ENCODE data around the gene HMGN2. TPM values are rescaled to one million over a fixed set of nuclear protein-coding genes. Genes with fewer than 3 reads are reported as not detected.
"Not testable (repeated sequence)": the region's sequence is repeated elsewhere in the genome, so short reads cannot be mapped to it uniquely, and the experiment has no call there.

The HMGN2 gene
- polyA plus RNA-seq, 4 donors, result 231 to 855 (median 506) TPM

- H3K4me3 ChIP-seq (ENCODE audit: low read depth in 1 of 3, low read length in 3 of 3); H3K9me3 ChIP-seq (ENCODE audit: control insufficient read depth in 2 of 2, insufficient read depth in 1 of 2, low read depth in 1 of 2, low read length in 1 of 2); H3K4me1 ChIP-seq (ENCODE audit: control insufficient read depth in 3 of 3, insufficient read depth in 2 of 3, low read depth in 1 of 3, low read length in 2 of 3); DNase-seq; H3K36me3 ChIP-seq (ENCODE audit: control insufficient read depth in 3 of 3, insufficient read depth in 2 of 3, low read depth in 1 of 3, low read length in 3 of 3); H3K27ac ChIP-seq (ENCODE audit: low read depth in 1 of 3, low read length in 2 of 3); FAIRE-seq; H3K27me3 ChIP-seq (ENCODE audit: control insufficient read depth in 3 of 3, insufficient read depth in 3 of 3, low read length in 3 of 3): not testable (repeated sequence)
- 68 to 73% (median 73%) methylated on average over 2 of the region's 2 CpGs for WGBS, 3 donors
Observed at GRCh38 chr1:26510711-26511110, 38.5 kb downstream of the HMGN2 start.

- not testable (repeated sequence) for H3K4me1 ChIP-seq (ENCODE audit: control insufficient read depth in 3 of 3, insufficient read depth in 2 of 3, low read depth in 1 of 3, low read length in 2 of 3); H3K27ac ChIP-seq (ENCODE audit: low read depth in 1 of 3, low read length in 2 of 3); FAIRE-seq; H3K4me3 ChIP-seq (ENCODE audit: low read depth in 1 of 3, low read length in 3 of 3); DNase-seq; H3K9me3 ChIP-seq (ENCODE audit: control insufficient read depth in 2 of 2, insufficient read depth in 1 of 2, low read depth in 1 of 2, low read length in 1 of 2); H3K27me3 ChIP-seq (ENCODE audit: control insufficient read depth in 3 of 3, insufficient read depth in 3 of 3, low read length in 3 of 3); H3K36me3 ChIP-seq (ENCODE audit: control insufficient read depth in 3 of 3, insufficient read depth in 2 of 3, low read depth in 1 of 3, low read length in 3 of 3)
- WGBS, 3 donors, result 79 to 87% (median 86%) methylated on average over 4 of the region's 4 CpGs
Observed at GRCh38 chr1:26515836-26516235, 43.6 kb downstream of the HMGN2 start.

DNA sequence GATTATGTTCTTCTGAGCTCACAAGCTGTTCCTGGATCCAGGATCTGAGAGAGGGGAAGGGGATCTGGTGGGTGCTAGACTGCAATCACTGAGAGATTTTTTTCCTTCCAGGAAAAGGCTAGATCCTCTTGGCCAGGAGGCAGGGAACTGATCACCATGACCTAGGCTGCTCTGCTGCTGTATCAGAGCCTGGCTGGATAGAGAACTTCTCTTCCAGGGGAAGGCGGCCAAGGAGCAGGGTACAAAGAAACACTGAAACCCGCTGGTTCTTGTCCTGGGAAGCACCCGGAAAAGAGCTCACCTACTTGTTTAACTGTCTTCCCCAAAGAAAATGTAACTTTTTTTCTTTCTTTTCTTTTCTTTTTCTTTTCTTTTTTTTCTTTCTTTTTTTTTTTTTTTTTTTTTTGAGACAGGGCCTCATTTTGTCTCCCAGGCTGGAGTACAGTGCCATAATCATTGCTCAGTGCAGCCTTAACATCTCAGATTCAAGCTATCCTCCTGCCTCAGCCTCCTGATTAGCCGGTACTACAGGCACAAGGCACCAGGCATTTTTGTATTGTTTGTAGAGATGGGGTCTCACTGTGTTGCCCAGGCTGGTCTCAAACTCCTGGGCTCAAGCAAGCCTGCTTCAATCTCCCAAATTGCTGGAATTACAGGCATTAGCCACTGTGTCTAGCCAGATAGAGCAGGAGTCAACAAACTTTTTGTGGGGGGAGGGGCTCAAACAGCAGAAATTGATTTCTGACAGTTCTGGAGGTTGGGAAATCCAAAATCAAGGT is 44.9 kb downstream of the HMGN2 start:
- 75 to 93% (median 84%) methylated on average over 4 of the region's 4 CpGs for WGBS, 3 donors
- no peak overlapping the region for H3K27ac ChIP-seq (ENCODE audit: low read depth in 1 of 3, low read length in 2 of 3)
- H3K27me3 ChIP-seq (ENCODE audit: control insufficient read depth in 3 of 3, insufficient read depth in 3 of 3, low read length in 3 of 3), result no peaks in the 10 kb centered on the region
- DNase-seq, result no peak
- no peaks in the 10 kb centered on the region for H3K36me3 ChIP-seq (ENCODE audit: control insufficient read depth in 3 of 3, insufficient read depth in 2 of 3, low read depth in 1 of 3, low read length in 3 of 3)
- no peak overlapping the region for H3K4me3 ChIP-seq (ENCODE audit: low read depth in 1 of 3, low read length in 3 of 3)
- no peaks in the 10 kb centered on the region for H3K4me1 ChIP-seq (ENCODE audit: control insufficient read depth in 3 of 3, insufficient read depth in 2 of 3, low read depth in 1 of 3, low read length in 2 of 3)
- no peak for FAIRE-seq
- no peaks in the 10 kb centered on the region for H3K9me3 ChIP-seq (ENCODE audit: control insufficient read depth in 2 of 2, insufficient read depth in 1 of 2, low read depth in 1 of 2, low read length in 1 of 2)

DNA sequence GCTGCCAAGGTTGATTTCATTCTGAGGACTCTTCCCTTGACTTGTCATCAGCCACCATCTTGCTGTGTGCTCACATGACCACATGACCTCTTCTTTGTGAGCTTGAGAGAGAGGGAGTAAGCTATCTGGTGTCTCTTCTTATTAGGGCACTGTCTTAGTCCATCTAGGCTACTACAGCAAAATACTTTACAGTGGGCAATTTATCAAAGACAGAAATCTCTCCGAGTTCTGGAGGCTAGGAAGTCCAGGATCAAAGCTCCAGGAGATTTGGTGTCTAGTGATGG is 45.5 kb downstream of the HMGN2 start:
- no peak for DNase-seq
- no peak for FAIRE-seq
- no peaks in the 10 kb centered on the region for H3K4me1 ChIP-seq (ENCODE audit: control insufficient read depth in 3 of 3, insufficient read depth in 2 of 3, low read depth in 1 of 3, low read length in 2 of 3)
- H3K27me3 ChIP-seq (ENCODE audit: control insufficient read depth in 3 of 3, insufficient read depth in 3 of 3, low read length in 3 of 3), result no peaks in the 10 kb centered on the region
- 74 to 88% (median 82%) methylated on average over 1 of the region's 1 CpG for WGBS, 3 donors
- no peak overlapping the region for H3K27ac ChIP-seq (ENCODE audit: low read depth in 1 of 3, low read length in 2 of 3)
- H3K36me3 ChIP-seq (ENCODE audit: control insufficient read depth in 3 of 3, insufficient read depth in 2 of 3, low read depth in 1 of 3, low read length in 3 of 3), result no peaks in the 10 kb centered on the region
- H3K4me3 ChIP-seq (ENCODE audit: low read depth in 1 of 3, low read length in 3 of 3), result no peak overlapping the region
- no peaks in the 10 kb centered on the region for H3K9me3 ChIP-seq (ENCODE audit: control insufficient read depth in 2 of 2, insufficient read depth in 1 of 2, low read depth in 1 of 2, low read length in 1 of 2)

- FAIRE-seq, result no peak
- 83 to 95% (median 91%) methylated on average over 6 of the region's 6 CpGs for WGBS, 3 donors
- H3K4me3 ChIP-seq (ENCODE audit: low read depth in 1 of 3, low read length in 3 of 3), result no peak overlapping the region
- H3K27me3 ChIP-seq (ENCODE audit: control insufficient read depth in 3 of 3, insufficient read depth in 3 of 3, low read length in 3 of 3), result no peaks in the 10 kb centered on the region
- no peaks in the 10 kb centered on the region for H3K9me3 ChIP-seq (ENCODE audit: control insufficient read depth in 2 of 2, insufficient read depth in 1 of 2, low read depth in 1 of 2, low read length in 1 of 2)
- no peaks in the 10 kb centered on the region for H3K36me3 ChIP-seq (ENCODE audit: control insufficient read depth in 3 of 3, insufficient read depth in 2 of 3, low read depth in 1 of 3, low read length in 3 of 3)
- H3K27ac ChIP-seq (ENCODE audit: low read depth in 1 of 3, low read length in 2 of 3), result no peak overlapping the region
- no peaks in the 10 kb centered on the region for H3K4me1 ChIP-seq (ENCODE audit: control insufficient read depth in 3 of 3, insufficient read depth in 2 of 3, low read depth in 1 of 3, low read length in 2 of 3)
- DNase-seq, result no peak
Observed at GRCh38 chr1:26518355-26518754, 46.1 kb downstream of the HMGN2 start.

DNA sequence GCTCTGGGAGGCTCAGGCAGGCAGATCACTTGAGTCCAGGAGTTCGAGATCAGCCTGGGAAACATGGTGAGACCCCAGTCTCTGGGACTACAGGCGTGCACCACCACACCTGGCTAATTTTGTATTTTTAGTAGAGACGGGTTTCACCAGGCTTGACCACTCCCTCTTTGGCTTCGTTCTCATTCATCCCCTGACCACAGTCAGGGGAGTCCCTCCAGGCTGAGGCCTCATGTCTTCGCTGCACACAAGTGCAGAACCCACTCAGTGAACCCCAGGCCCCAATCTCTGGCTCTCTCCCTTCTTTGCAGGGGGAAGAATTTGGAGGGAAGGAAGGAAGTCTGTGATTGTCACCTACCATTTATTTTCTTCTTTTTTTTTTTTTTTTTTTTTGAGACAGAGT is 48.1 kb downstream of the HMGN2 start:
- H3K36me3 ChIP-seq (ENCODE audit: control insufficient read depth in 3 of 3, insufficient read depth in 2 of 3, low read depth in 1 of 3, low read length in 3 of 3), result no peaks in the 10 kb centered on the region
- DNase-seq, result no peak
- 80 to 90% (median 85%) methylated on average over 5 of the region's 5 CpGs for WGBS, 3 donors
- H3K27me3 ChIP-seq (ENCODE audit: control insufficient read depth in 3 of 3, insufficient read depth in 3 of 3, low read length in 3 of 3), result peaks cover 0 to 4% (median 0%) of the 10 kb centered on the region in 3 donors
- FAIRE-seq, result no peak
- H3K9me3 ChIP-seq (ENCODE audit: control insufficient read depth in 2 of 2, insufficient read depth in 1 of 2, low read depth in 1 of 2, low read length in 1 of 2), result no peaks in the 10 kb centered on the region
- H3K4me1 ChIP-seq (ENCODE audit: control insufficient read depth in 3 of 3, insufficient read depth in 2 of 3, low read depth in 1 of 3, low read length in 2 of 3), result no peaks in the 10 kb centered on the region
- no peak overlapping the region for H3K27ac ChIP-seq (ENCODE audit: low read depth in 1 of 3, low read length in 2 of 3)
- no peak overlapping the region for H3K4me3 ChIP-seq (ENCODE audit: low read depth in 1 of 3, low read length in 3 of 3)

DNA sequence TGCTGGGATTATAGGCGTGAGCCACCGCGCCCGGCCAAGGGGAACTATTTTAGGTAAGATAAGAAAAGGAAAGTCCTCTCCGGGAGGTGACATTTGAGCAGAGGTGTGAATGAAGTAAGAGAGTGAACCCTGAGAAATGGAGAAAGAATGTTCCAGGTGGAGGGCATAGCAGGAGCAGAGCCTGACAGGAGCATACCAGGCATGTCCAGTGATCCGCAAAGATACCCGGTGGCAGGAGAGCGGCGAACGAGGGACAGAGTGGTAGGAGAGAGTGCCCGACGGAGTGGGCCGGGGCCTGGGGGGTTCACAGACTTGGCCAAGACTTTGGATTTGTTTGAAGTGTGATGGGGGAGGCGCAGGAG is 49.4 kb downstream of the HMGN2 start:
- no peaks in the 10 kb centered on the region for H3K36me3 ChIP-seq (ENCODE audit: control insufficient read depth in 3 of 3, insufficient read depth in 2 of 3, low read depth in 1 of 3, low read length in 3 of 3)
- FAIRE-seq (no peak), DNase-seq (no peak)
- no peaks in the 10 kb centered on the region for H3K4me1 ChIP-seq (ENCODE audit: control insufficient read depth in 3 of 3, insufficient read depth in 2 of 3, low read depth in 1 of 3, low read length in 2 of 3)
- H3K27me3 ChIP-seq (ENCODE audit: control insufficient read depth in 3 of 3, insufficient read depth in 3 of 3, low read length in 3 of 3), result peaks cover 0 to 4% (median 0%) of the 10 kb centered on the region in 3 donors
- H3K4me3 ChIP-seq (ENCODE audit: low read depth in 1 of 3, low read length in 3 of 3), result no peak overlapping the region
- H3K9me3 ChIP-seq (ENCODE audit: control insufficient read depth in 2 of 2, insufficient read depth in 1 of 2, low read depth in 1 of 2, low read length in 1 of 2), result no peaks in the 10 kb centered on the region
- no peak overlapping the region for H3K27ac ChIP-seq (ENCODE audit: low read depth in 1 of 3, low read length in 2 of 3)
- WGBS, 3 donors, result 60 to 73% (median 68%) methylated on average over 14 of the region's 14 CpGs

DNA sequence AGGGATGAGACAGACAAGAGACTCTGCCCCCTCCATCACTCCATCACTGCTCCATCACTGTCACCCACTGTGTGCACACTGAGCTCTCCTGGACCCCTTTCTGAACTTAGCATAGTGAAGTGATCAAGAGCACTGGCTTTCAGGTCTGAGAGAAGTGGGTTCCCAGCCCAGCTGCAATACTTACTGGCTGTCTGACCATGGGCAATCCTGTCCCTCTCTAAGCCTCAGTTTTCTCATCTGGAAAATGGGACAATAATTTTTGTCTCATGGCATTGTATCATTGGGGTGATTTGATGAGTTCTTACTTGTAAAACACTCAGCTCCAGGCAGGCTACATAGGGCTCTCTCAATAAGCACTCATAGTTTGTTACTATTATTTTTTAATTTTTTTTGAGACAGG is 49.8 kb downstream of the HMGN2 start:
- no peak for FAIRE-seq
- no peaks in the 10 kb centered on the region for H3K9me3 ChIP-seq (ENCODE audit: control insufficient read depth in 2 of 2, insufficient read depth in 1 of 2, low read depth in 1 of 2, low read length in 1 of 2)
- H3K36me3 ChIP-seq (ENCODE audit: control insufficient read depth in 3 of 3, insufficient read depth in 2 of 3, low read depth in 1 of 3, low read length in 3 of 3), result no peaks in the 10 kb centered on the region
- no peak for DNase-seq
- no peak overlapping the region for H3K27ac ChIP-seq (ENCODE audit: low read depth in 1 of 3, low read length in 2 of 3)
- H3K4me3 ChIP-seq (ENCODE audit: low read depth in 1 of 3, low read length in 3 of 3), result no peak overlapping the region
- no peaks in the 10 kb centered on the region for H3K4me1 ChIP-seq (ENCODE audit: control insufficient read depth in 3 of 3, insufficient read depth in 2 of 3, low read depth in 1 of 3, low read length in 2 of 3)
- peaks cover 0 to 4% (median 0%) of the 10 kb centered on the region in 3 donors for H3K27me3 ChIP-seq (ENCODE audit: control insufficient read depth in 3 of 3, insufficient read depth in 3 of 3, low read length in 3 of 3)

DNA sequence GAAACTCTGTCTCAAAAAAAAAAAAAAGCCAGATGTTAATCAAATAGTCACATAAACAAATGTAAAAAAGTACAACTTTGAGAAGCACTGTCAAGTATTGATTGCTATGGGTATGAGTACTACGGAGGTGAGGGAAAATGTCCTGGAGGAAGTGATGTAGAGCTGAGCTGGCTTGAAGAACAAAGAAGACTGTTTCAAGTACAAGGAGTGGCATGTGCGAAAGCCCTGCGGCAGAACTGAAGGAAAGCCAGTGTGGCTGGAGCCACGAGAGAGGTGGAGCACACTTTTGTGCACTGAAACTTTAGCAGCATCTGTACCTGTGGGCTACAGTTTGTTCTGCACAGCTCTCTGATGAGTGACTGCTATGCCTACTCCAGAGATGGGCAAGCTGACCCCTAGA is 51.9 kb downstream of the HMGN2 start:
- H3K4me3 ChIP-seq (ENCODE audit: low read depth in 1 of 3, low read length in 3 of 3), result no peak overlapping the region
- H3K36me3 ChIP-seq (ENCODE audit: control insufficient read depth in 3 of 3, insufficient read depth in 2 of 3, low read depth in 1 of 3, low read length in 3 of 3), result no peaks in the 10 kb centered on the region
- WGBS, 3 donors, result 48 to 74% (median 54%) methylated on average over 4 of the region's 4 CpGs
- peaks cover 0 to 4% (median 0%) of the 10 kb centered on the region in 3 donors for H3K27me3 ChIP-seq (ENCODE audit: control insufficient read depth in 3 of 3, insufficient read depth in 3 of 3, low read length in 3 of 3)
- H3K4me1 ChIP-seq (ENCODE audit: control insufficient read depth in 3 of 3, insufficient read depth in 2 of 3, low read depth in 1 of 3, low read length in 2 of 3), result peaks cover 0 to 2% (median 0%) of the 10 kb centered on the region in 3 donors
- no peaks in the 10 kb centered on the region for H3K9me3 ChIP-seq (ENCODE audit: control insufficient read depth in 2 of 2, insufficient read depth in 1 of 2, low read depth in 1 of 2, low read length in 1 of 2)
- H3K27ac ChIP-seq (ENCODE audit: low read depth in 1 of 3, low read length in 2 of 3), result no peak overlapping the region
- DNase-seq, result no peak
- no peak for FAIRE-seq
